ENCODE data around the gene CELSR1.

CELSR1 gene

DNA sequence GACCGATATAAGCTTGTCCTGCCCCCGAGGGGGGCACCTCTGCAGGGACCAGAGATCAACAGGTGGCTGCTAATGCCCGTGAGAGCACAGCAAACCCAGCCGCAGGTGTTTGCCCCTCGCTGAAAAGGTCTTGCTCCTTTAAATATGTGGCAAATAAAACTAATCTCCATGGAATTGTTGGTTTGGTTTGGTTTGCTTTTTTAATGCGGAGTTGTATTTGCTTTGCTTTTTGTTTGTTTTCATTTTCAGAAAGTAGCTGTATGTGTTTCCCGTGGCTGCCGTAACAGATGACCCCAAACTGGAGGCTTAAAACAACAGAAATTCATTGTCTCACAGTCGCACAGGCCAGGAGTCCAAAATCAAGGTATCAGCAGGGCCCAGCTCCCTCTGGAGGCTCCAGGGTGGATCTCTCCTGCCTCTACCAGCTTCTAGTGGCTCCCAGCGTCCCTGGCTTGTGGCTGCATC lies 93.0 kb downstream of the CELSR1 start:
- H3K27ac ChIP-seq = no peak overlapping the region
- H3K27me3 ChIP-seq (ENCODE audit: insufficient read depth, low read depth) = peaks cover 40% of the 10 kb centered on the region
- H3K4me1 ChIP-seq (ENCODE audit: low read depth, poor library complexity, severe bottlenecking) = no peaks in the 10 kb centered on the region
- H3K4me2 ChIP-seq = no peak overlapping the region
- H3K4me3 ChIP-seq (IDR thresholded peaks at IDR 0.05; ENCODE audit: insufficient read depth, low read depth, low read length) = no peak overlapping the region
- no peak overlapping the region for H3K9ac ChIP-seq
- H2AFZ ChIP-seq (ENCODE audit: low read depth) = no peak overlapping the region
- no peaks in the 10 kb centered on the region for H4K20me1 ChIP-seq (ENCODE audit: insufficient read depth)
- H3K36me3 ChIP-seq (ENCODE audit: insufficient read depth) = no peaks in the 10 kb centered on the region
- no peaks in the 10 kb centered on the region for H3K79me2 ChIP-seq (ENCODE audit: insufficient read depth, low read depth)
- TF ChIP-seq, protein P1, sequence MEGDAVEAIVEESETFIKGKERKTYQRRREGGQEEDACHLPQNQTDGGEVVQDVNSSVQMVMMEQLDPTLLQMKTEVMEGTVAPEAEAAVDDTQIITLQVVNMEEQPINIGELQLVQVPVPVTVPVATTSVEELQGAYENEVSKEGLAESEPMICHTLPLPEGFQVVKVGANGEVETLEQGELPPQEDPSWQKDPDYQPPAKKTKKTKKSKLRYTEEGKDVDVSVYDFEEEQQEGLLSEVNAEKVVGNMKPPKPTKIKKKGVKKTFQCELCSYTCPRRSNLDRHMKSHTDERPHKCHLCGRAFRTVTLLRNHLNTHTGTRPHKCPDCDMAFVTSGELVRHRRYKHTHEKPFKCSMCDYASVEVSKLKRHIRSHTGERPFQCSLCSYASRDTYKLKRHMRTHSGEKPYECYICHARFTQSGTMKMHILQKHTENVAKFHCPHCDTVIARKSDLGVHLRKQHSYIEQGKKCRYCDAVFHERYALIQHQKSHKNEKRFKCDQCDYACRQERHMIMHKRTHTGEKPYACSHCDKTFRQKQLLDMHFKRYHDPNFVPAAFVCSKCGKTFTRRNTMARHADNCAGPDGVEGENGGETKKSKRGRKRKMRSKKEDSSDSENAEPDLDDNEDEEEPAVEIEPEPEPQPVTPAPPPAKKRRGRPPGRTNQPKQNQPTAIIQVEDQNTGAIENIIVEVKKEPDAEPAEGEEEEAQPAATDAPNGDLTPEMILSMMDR (conservative IDR thresholded peaks at IDR 0.05; ENCODE audit: low read depth, low read length) = no peak

DNA sequence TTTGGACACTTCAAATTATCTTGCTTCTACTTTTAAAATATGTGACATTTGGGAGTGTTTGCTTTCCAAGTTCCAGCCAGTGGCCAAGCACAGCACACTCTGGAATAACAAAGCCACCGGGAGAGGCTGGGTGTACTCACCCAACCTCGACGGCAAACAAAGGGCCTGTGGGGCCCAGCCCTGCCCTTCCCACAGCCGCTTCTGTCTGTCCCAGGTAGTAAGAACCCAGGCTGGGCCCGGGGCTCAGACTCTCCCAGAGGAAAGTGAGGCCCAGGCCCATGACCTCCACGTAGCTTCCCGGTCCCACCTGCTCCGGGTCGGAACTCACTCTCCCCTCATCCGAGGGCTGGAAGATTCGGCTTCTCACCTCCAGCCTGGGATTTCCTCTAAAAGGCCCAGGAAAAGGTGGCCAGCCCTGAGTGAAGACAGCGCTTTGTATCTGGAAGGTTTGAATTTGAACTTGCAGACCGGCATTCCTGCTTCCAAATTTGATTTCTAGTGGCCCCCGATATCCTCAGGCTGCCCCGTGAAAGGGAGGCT lies 93.5 kb downstream of the CELSR1 start:
- Histone ChIP-seq H2AFZ (ENCODE audit: low read depth) (no peak overlapping the region), H3K27ac (no peak overlapping the region), H3K36me3 (ENCODE audit: insufficient read depth) (no peaks in the 10 kb centered on the region), H4K20me1 (ENCODE audit: insufficient read depth) (no peaks in the 10 kb centered on the region), H3K9ac (no peak overlapping the region), H3K4me3 (IDR thresholded peaks at IDR 0.05; ENCODE audit: insufficient read depth, low read depth, low read length) (no peak overlapping the region), H3K4me1 (ENCODE audit: low read depth, poor library complexity, severe bottlenecking) (no peaks in the 10 kb centered on the region), H3K4me2 (no peak overlapping the region), H3K79me2 (ENCODE audit: insufficient read depth, low read depth) (no peaks in the 10 kb centered on the region), H3K27me3 (ENCODE audit: insufficient read depth, low read depth) (peaks cover 37% of the 10 kb centered on the region)
- TF ChIP-seq, protein P1 (conservative IDR thresholded peaks at IDR 0.05; ENCODE audit: low read depth, low read length) = no peak

DNA sequence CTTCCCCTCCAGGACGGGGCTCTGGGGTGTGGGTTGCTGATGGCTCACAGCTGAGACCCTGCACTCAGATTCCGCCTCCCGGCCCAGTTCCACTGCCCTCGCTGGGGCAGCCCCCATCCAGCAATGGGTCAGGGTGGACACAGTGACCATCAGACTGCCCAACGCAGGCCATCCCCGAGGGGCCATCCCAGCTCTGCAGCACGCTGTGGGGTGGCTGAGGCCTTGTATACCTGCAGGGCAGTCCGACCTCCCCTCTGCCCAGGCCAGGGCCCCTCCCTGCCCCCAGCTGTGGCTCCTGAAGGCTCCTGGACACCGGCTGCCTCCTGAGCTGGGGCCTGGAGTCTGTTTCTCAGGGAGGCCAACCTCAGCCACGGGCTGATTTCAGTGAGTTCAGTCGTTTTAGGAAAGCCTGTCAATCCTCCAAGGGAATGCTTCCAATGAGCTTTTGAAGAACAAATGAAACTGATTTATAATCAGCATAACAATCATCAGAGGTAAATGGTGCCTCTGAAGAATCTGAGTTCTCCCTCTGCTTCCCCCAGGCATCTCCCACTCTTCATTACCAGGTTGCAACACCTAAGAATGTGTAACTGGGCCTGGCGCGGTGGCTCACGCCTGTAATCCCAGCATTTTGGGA lies 95.1 kb downstream of the CELSR1 start:
- H3K36me3 ChIP-seq (ENCODE audit: insufficient read depth) = no peaks in the 10 kb centered on the region
- no peaks in the 10 kb centered on the region for H3K4me1 ChIP-seq (ENCODE audit: low read depth, poor library complexity, severe bottlenecking)
- no peak overlapping the region for H2AFZ ChIP-seq (ENCODE audit: low read depth)
- H3K4me3 ChIP-seq (IDR thresholded peaks at IDR 0.05; ENCODE audit: insufficient read depth, low read depth, low read length) = no peak overlapping the region
- H4K20me1 ChIP-seq (ENCODE audit: insufficient read depth) = no peaks in the 10 kb centered on the region
- H3K79me2 ChIP-seq (ENCODE audit: insufficient read depth, low read depth) = no peaks in the 10 kb centered on the region
- H3K9ac ChIP-seq = no peak overlapping the region
- TF ChIP-seq, protein P1 (conservative IDR thresholded peaks at IDR 0.05; ENCODE audit: low read depth, low read length) = no peak
- H3K27ac ChIP-seq = no peak overlapping the region
- H3K27me3 ChIP-seq (ENCODE audit: insufficient read depth, low read depth) = peaks cover 39% of the 10 kb centered on the region
- no peak overlapping the region for H3K4me2 ChIP-seq

DNA sequence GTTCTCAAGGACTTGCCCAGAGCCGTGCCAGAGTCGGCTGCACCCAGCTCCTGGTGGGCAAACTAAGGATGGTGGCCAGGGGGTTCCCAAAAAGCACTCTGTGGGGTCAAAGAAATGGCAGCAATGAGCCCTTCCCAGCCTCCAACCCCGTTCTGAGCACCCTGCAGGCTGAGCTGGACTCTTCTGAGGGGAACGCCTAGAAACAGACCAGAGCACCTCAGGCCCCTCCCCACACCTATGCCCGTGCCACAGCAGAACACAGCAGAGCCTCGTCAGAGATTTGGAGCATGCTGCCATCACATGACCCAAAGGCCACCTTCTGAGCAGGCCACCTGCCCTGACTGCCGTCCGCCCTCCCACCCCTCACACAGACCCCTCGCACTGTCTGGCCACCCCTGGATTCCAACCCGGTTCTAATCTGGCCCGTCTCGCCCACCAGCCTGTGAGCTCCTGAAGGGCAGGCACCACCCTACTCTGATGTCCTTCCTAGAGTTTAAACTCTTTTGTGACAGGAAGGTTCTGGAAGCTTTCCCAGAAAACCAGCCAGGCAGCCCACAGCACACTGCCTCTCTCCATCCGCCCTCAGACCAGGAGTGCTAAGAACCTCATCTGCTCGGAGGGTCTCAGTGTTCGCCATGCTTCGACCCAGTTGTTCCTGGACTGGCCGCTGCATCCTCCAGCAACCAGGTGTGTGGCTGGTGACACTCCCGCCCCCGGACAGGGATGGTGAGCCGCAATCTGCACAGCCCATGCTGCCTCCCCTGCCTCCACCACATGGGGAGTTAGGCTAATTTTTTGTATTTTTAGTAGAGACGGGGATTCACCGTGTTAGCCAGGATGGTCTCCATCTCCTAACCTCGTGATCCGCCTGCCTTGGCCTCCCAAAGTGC lies 97.6 kb downstream of the CELSR1 start:
- Histone ChIP-seq H4K20me1 (ENCODE audit: insufficient read depth) (no peaks in the 10 kb centered on the region), H3K4me1 (ENCODE audit: low read depth, poor library complexity, severe bottlenecking) (no peaks in the 10 kb centered on the region), H3K36me3 (ENCODE audit: insufficient read depth) (no peaks in the 10 kb centered on the region), H3K4me3 (IDR thresholded peaks at IDR 0.05; ENCODE audit: insufficient read depth, low read depth, low read length) (no peak overlapping the region), H2AFZ (ENCODE audit: low read depth) (no peak overlapping the region), H3K27ac (no peak overlapping the region), H3K27me3 (ENCODE audit: insufficient read depth, low read depth) (peaks cover 42% of the 10 kb centered on the region; the same call in 1 of the 2 replicates), H3K9ac (no peak overlapping the region), H3K4me2 (no peak overlapping the region), H3K79me2 (ENCODE audit: insufficient read depth, low read depth) (no peaks in the 10 kb centered on the region)
- TF ChIP-seq, protein P1 (conservative IDR thresholded peaks at IDR 0.05; ENCODE audit: low read depth, low read length) = no peak
